Prostate gland (tissue), 2 donors: ENCODE data around the gene TECTA.

Source experiments
- CTCF ChIP-seq, 4 experiments: fragments of 200-600 bp in 2 of 4; fragments of 450-650 bp in 2 of 4; sonication (generic) in 2 of 4; IDR thresholded peaks; 1 replicate in 3 of 4; 2 replicates in 1 of 4; pipeline ENCODE4 v1.5.1; 2016 to 2019; ENCODE audit warnings: antibody characterized with exemption in 4 of 4, mild to moderate bottlenecking in 2 of 4, moderate library complexity in 2 of 4
- POLR2A ChIP-seq: fragments of 450-650 bp; IDR thresholded peaks from one replicate; pipeline ENCODE4 v1.6.1; 2016; ENCODE audit warnings: antibody characterized with exemption, mild to moderate bottlenecking

GRCh38 chr11:121157756-121158155, 56.7 kb downstream of the TECTA start:
- TF ChIP-seq POLR2A (no peak), CTCF (IDR thresholded peaks at IDR 0.05) (no peak)
